GM19395 (cell line): Measurements from ENCODE around the gene CNNM4.

Source experiments
- ATAC-seq: cut with Tn5 transposase; IDR thresholded peaks from one replicate; pipeline ENCODE4 v1.9.1; 2021; ENCODE audit warnings: mild to moderate bottlenecking, moderate library complexity; ENCODE audit not compliant: unreplicated experiment

The CNNM4 gene

DNA sequence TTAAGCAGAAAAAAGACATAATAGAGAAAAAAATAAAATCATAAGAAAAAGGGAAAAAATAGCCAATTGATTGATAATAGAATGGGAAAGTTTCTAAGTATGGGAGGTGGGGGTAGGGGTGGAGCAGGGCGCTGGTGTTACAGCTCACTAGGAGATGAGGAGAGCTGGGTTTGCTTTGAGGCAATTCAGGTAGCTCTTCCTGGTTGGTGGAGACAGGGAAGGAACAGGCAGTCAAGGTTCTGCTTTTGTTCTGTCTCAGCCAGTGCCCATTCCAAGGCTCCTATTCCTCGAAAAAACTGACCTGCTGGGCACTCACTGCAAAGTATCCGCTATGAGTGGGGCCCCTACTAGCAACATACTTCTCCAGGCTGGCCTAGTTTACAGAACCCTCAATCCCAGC, 1.7 kb upstream of the CNNM4 start:
- ATAC-seq, result no peak

DNA sequence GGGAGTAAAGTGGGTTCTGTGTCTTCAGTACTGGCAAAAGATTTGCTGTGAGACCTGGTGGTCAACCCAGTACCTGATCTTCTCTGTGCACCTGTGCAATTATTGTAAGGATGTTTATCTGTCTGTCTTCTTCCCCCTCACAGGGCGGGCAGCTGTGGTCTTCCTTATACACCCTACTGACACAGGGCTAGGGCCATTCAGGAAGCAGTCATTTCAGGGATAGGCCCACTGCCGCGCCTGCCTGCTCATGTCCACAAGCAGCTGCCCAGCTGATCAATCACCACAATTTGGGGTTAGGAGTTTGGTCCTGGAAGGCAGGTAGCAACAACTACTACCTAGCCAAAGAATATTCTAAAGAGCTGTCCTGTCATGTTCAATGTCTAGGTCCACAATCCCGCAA, 1.2 kb upstream of the CNNM4 start:
- ATAC-seq, result no peak

- peak; percentile 13 for ATAC-seq
These were observed 507 bp downstream of the CNNM4 start for GRCh38 chr2:96760986-96761832.

- ATAC-seq, result no peak
These were observed 2.0 kb downstream of the CNNM4 start for GRCh38 chr2:96762529-96763311.

DNA sequence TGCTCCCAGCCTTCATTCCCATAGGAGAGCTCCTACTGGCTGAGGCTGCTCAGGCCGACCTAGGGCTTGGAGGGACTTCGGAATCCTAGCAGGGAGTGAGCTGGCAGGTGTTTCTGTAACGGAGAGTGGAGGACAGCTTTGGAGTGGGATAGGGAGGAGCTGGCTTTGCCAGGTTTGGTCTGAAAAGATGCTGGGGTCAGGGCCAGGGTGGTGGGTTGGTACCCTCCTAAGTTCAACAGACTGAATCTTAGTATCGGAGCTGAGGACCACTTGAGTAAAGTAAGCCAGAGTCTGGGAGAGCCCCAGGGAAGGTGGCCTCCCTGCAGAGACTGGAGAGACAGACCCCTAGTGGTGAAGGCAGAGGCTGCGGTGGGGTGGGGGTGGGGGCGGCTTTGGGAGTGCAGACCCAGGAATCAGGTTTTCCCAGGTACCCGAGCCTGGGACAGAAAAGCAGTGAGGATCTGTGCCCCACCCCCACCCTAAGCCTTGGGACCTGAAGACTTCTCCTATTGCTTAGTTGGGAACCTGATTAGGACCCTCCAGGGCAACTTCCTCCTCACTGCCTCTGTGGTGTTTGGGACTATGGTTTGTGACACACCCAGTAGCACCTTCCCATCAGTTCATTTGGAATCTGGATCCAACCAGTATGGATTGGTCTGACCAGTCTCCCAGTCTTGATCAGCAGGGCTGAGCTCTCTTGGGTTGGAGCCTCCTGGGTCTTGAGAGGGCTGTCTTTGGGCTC, 3.0 kb downstream of the CNNM4 start:
- no peak for ATAC-seq

GRCh38 chr2:96764253-96764637, 3.5 kb downstream of the CNNM4 start:
- ATAC-seq, result no peak

GRCh38 chr2:96767135-96767871, 6.6 kb downstream of the CNNM4 start:
- ATAC-seq, result no peak

GRCh38 chr2:96768083-96768561, 7.4 kb downstream of the CNNM4 start:
- peak; percentile 56 for ATAC-seq

- ATAC-seq, result no peak
These were observed 9.1 kb downstream of the CNNM4 start for GRCh38 chr2:96769814-96770213.

GRCh38 chr2:96770442-96771202, 9.9 kb downstream of the CNNM4 start:
- ATAC-seq, result no peak

DNA sequence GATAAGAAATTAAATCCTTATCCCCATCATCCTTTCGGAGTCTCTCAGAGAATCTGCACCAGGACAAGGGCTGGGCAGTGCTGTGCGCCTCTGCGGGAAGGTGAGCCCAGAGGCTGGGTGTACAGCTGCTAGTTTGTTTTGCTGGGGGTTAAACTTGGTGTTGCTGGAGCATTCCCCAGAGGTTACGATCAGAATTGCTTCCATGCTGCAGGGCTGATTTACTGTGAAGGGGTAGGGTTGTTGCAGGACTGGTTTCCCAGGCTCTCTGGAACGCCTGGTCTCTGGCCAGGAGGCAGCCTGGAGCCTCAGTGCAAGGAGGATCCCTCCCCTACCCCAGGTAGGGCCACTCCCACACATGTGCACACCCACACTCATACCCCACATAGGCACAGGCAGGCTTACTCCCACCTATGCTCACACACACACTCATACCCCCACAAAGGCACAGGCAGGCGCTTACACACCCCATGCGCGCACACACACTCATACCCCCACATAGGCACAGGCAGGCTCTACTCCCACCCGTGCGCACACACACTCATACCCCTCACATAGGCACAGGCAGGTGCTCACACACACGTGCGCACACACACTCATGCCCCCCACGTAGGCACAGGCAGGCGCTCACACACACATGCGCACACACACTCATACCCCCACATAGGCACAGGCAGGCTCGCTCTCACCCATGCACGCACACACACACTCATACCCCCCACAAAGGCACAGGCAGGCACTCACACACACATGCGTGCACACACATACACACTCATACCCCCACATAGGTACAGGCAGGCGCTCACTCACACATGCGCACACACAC, 11.3 kb downstream of the CNNM4 start:
- ATAC-seq, result no peak

DNA sequence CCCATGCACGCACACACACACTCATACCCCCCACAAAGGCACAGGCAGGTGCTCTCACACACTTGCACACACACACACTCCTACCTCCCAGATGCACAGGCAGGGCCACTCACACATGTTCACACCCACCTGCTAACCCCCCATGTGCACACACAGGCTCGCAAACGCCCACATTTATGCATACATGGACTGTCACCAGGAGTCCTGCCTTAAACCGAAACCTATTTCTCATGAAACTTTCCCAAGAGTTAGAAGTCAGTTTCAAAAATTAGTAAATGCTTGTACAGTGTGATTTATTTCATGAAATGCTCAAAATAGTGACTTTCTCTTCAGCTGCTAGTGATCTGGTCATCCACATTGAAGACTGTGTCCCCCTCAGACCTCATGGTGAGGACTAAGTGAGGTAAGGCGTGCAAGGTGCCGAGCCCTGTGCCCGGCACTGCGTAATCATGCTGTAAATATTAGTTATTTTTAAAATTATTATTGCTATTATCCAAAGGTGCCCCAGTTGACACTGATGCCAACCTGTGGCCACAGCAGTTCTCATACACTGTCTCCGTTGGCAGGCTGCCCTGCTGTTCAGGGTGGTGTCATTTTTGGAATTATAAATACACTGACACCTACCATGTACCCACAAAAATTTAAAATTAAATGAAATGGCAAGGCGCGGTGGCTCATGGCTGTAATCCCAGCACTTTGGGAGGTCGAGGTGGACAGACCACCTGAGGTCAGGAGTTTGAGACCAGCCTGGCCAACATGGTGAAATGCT, 12.4 kb downstream of the CNNM4 start:
- no peak for ATAC-seq

DNA sequence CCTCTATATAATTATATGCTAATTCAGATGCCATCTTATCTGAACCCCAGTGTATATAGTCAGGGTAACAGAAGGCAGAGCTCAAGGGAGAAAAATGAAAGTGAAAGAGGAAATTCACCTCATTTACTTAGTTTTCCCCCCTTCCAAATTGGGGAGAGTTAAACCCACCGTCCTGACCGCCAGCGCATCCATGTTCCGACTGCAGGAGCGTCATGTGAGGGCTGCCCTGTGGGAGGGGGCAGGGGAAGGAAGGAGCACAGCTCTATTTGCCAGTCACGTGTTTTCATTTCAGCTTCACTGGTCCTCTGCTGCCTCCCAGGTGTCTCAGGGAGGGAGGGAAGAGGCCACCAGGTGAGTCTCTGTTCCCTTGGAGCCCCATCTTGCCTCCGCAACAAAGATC, 13.2 kb downstream of the CNNM4 start:
- no peak for ATAC-seq

DNA sequence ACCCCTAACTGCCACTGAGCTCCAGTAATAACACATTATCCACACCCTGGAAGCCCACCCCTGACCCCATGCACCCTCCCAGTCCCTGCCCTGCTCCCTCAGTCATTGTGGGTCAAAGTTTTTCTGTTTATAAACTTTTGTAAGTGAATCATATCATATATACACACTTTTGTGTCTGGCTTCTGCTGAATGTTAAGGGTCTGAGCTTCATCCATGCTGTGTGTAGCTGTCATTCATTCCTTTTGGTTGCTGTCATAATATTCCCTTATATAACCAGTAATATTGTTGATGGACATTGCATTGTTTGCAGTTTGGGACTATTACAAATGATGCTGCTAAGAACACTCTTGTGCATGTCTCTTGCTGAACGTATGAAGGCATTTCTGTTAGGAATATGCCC, 14.5 kb downstream of the CNNM4 start:
- no peak for ATAC-seq

DNA sequence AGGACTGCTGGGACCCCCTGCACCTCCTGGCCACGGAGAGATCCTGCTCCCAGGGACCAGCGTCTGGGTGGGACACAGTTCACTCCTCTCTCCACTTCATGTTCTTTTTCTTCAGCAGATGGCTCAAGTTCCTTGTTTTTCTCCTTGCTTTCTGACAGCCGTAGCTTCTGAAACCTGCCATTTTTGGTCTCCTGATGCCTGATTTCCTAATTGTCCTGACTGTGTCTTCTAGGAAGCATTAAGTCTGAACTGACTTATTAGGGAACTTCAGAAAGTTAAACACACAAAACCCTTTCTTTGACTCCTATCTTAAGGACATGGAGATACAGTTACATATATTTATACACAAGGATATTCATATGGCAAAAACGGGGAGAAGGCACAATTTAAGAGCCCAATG, 22.7 kb downstream of the CNNM4 start:
- no peak for ATAC-seq

DNA sequence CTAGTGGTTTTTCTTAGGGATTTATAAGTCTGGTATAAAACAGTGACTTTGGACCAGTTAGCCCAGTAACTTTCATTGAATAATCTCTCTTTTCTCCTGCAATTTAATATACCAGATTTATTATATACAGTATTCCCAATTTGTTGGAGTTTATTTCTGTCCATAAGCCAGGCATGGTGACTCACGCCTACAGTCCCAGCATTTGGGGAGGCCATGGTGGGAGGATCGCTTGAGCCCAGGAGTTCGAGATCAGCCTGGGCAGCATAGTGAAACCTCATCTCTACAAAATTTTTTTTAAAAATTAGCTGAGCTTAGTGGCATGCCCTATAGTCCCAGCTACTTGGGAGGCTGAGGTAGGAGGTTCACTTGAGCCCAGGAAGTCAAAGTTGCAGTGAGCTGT, 26.7 kb downstream of the CNNM4 start:
- no peak for ATAC-seq

DNA sequence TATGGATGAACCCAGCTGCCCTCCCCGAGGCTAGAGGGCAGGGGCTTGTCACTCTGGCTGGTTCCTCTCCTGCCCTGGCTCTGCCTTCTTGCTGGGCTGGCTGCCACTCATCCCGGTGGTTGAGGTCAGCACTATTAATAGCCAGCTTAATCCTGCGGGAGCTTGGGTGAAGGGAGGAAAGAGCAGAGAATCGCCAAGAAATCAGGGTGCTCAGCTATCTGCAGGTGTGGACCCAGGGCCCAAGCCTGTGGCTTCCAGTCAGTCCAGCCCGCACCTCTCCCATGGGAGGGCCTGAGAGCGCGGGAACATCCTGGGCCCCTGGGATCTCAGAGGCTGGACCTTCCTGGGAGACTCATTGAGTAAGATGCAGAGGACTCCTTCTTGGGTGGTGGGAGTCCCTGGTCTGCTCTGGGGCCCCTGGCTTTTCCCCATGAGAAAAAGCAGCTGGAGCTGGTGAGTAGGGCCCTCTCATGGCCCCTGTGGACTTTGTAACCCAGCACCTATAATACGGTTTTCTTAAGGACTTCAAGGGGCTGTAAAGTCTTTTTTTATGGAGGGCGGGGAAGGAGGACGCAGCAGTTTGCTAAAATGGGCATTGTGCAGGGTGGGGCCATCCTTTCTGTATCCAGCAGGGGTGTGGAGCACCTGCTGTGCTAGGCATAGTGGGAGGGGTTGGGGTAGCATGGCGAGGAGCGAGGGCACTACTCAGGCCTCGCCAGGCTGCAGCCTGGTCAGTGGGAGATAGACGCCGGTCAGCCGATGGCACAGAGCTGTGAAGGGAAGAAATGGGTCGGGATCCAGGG, 27.9 kb downstream of the CNNM4 start:
- no peak for ATAC-seq

DNA sequence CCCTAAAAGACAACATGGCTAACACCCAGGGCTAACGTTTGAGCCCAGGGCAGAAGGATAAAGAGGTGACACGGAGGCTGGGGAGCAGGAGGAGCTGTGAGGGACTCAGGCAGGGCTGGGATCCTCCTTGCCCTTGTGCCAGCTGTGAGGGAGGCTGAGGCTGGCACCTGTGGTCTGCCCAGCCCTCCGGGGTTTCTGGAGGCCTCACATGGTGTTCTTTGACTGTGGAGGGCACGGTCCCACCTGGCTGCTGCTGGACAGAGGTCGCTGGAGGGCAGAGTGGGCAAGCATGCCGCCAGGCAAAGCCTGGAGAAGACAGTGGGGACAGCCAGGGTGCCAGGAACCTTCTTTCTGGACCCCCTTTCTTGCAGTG, 28.5 kb downstream of the CNNM4 start:
- ATAC-seq, result no peak
